GM19240 (cell line): ENCODE measurements around the gene AARS2.

ENCODE experiments used
- DNase-seq: peaks from one replicate; pipeline ENCODE4 v3.0.0; 2011; ENCODE audit warnings: low spot score; ENCODE audit not compliant: insufficient read length

AARS2 gene

GRCh38 chr6:44276667-44277640 is 36.2 kb downstream of the AARS2 start:
- no peak for DNase-seq

GRCh38 chr6:44275749-44276648 is 37.1 kb downstream of the AARS2 start:
- no peak for DNase-seq

- DNase-seq: no peak
These were observed 37.8 kb downstream of the AARS2 start for GRCh38 chr6:44275271-44275748.

- DNase-seq: no peak
These were observed 39.5 kb downstream of the AARS2 start for GRCh38 chr6:44273617-44274016.

- no peak for DNase-seq
These were observed 40.1 kb downstream of the AARS2 start for GRCh38 chr6:44272999-44273566.

- DNase-seq: no peak
These were observed 40.6 kb downstream of the AARS2 start for GRCh38 chr6:44272529-44272928.

- no peak for DNase-seq
These were observed 41.2 kb downstream of the AARS2 start for GRCh38 chr6:44271914-44272313.

GRCh38 chr6:44271406-44271723 is 41.8 kb downstream of the AARS2 start:
- no peak for DNase-seq

- DNase-seq: no peak
These were observed 42.4 kb downstream of the AARS2 start for GRCh38 chr6:44270526-44271405.

- DNase-seq: no peak
These were observed 43.1 kb downstream of the AARS2 start, which contains the start of gene TMEM151B for GRCh38 chr6:44269921-44270525. TMEM151B (plus strand) TSS chr6:44270450; CDS start chr6:44270743, 293 bp downstream.

- DNase-seq: no peak
These were observed 43.8 kb downstream of the AARS2 start for GRCh38 chr6:44269178-44269920.

- peak; percentile 77 for DNase-seq
These were observed 45.0 kb downstream of the AARS2 start for GRCh38 chr6:44268095-44268628.

- DNase-seq: no peak
These were observed 45.9 kb downstream of the AARS2 start for GRCh38 chr6:44267252-44267651.

- DNase-seq: peak; percentile 79
These were observed 46.8 kb downstream of the AARS2 start for GRCh38 chr6:44266347-44266746.

GRCh38 chr6:44265722-44266233 is 47.4 kb downstream of the AARS2 start:
- no peak for DNase-seq

- DNase-seq: peak; percentile 82
These were observed 48.0 kb downstream of the AARS2 start, which contains the start of gene NFKBIE for GRCh38 chr6:44265007-44265721. NFKBIE (minus strand) TSS chr6:44265551; CDS start chr6:44265346, 205 bp downstream.

- peak; percentile 75 for DNase-seq
These were observed 48.8 kb downstream of the AARS2 start for GRCh38 chr6:44264154-44265006.
